Head of caudate nucleus (tissue), 42 donors: ENCODE measurements around the gene PLXNB3.
A peak's percentile ranks its signal among the peaks of the same experiment; 100 is the strongest.
"Not testable (repeated sequence)": the region's sequence is repeated elsewhere in the genome, so short reads cannot be mapped to it uniquely, and the experiment has no call there.

ENCODE experiments used
- DNase-seq, 42 donors: peaks; one replicate each; pipeline versions ENCODE4 v3.0.0 to v3.0.0-alpha.2; 2020 to 2021; ENCODE audit warnings: mixed read lengths in 7 of 42
- intact Hi-C: fragments of 100-400 bp; cut with DNase I; formaldehyde crosslinking; loops from one replicate; pipeline ENCODE4 v1.15.0; 2022

PLXNB3 gene

DNA sequence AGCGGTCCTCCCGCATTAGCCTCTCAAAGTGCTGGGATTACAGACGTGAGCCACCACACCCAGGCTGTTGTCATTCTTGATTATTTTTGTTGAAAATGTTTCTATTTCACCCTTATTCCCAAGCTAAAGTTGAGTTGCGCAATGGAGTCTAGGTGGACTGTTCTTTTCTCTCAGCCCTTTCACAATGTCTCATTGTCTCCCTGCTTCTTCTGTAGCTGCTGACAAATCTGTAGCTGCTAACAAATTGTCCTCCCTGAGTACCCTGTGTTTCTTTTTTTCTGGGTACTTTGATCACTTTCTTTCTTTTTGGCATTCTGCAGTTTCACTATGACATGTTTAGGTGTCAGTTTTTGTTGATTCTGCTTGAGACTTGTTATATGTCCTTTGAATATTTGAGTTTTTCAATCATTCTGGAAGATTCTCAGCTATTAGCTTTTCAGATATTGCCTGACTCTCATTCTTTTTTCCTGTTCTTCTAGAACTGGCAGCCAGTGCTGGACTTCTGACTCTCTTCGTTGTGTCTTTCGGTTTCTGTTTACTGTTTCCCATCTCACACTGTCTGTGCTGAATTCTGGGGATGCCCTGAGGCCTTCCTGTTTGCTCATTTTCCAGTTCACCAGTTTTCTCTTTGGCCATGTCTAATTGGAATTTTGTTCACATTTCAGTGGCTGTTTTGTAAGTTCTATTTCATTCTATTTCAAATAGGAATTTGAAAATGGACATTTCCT, 32.8 kb upstream of the PLXNB3 start:
- intact Hi-C loops, result no loop called here
- DNase-seq, result no peak

DNA sequence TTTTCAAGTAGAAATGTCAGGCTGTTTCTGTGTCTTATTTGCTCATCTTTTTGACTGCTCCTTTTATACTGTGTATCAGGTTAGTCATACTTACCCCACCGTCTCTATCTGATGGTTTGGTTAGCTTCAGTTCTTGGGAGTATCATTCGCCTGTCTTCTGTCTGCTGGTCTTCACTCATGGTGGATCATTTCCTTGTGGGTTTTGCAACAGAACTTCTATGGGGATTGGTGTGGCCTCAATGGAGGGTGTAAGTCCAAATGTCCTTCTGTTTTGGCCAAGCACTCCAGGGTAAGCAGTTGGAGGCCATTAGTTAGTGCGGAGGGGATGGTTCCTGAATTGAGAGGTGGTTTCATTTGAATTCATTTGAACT, 32.2 kb upstream of the PLXNB3 start:
- intact Hi-C loops, result no loop called here
- no peak for DNase-seq

GRCh38 chrX:153732401-153732800, 31.6 kb upstream of the PLXNB3 start:
- DNase-seq, result peak in 1 of 42 donors; percentile 39
- intact Hi-C loops, result no loop called here

GRCh38 chrX:153733651-153734240, 30.3 kb upstream of the PLXNB3 start:
- intact Hi-C loops, result no loop called here
- no peak for DNase-seq

DNA sequence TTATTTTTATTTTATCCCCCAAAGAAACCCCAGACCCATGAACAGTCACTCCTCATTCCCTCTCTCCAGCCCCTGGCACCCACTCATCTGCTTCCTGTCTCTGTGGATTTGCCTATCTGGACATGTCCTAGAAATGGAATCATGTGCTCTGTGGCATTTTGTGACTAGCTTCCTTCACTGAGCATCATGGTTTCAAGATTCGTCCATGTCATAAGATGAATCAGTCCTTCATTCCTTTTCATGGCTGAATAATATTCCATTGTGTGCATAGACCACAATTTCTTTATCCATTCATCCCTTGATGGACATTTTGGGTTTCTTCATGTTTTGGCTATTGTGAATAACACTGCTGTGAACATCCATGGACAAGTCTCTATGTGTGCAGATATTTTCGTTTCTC, 29.2 kb upstream of the PLXNB3 start:
- no peak for DNase-seq
- intact Hi-C loops, result no loop called here

- DNase-seq, result no peak
- intact Hi-C loops, result no loop called here
Measured at GRCh38 chrX:153735274-153735673, 28.8 kb upstream of the PLXNB3 start.

DNA sequence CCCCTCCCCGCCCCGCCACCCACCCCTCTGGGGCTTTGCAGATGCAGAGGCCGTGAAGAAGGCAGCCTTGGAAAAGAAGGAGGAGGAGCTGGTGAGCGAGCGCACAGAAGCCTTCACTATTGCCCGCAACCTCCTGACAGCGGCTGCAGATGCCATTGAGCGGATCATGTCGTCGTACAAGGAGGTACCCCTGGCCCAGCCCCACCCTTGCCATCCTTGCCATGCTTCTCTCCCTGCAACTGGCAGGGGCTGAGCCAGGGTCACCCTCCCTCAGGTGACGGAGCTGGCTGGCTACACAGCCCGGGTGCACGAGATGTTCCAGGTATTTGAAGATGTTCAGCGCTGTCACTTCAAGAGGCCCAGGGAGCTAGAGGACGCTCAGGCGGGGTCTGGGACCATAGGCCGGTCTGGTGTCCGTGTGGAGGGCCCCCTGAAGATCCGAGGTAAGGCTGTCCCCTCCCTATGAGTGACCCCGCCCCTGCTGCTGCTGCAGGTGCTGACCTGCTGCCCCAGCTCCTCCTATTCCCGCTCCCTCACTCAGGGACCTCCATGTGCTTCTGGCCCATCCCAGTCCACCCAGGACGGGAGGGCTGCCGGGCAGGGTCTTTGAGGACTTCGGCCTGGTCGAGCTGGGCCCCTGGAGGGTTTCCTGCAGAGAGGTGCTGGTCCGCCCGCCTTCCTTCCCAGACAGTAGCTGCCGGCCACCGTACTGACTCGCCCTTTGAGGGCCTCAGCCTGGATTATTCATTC, 27.8 kb upstream of the PLXNB3 start:
- intact Hi-C loops, result no loop called here
- peak in 15 of 42 donors; percentile 4 to 73 (median 38) for DNase-seq

GRCh38 chrX:153736871-153737441, 27.1 kb upstream of the PLXNB3 start:
- no peak for DNase-seq
- intact Hi-C loops, result no loop called here

DNA sequence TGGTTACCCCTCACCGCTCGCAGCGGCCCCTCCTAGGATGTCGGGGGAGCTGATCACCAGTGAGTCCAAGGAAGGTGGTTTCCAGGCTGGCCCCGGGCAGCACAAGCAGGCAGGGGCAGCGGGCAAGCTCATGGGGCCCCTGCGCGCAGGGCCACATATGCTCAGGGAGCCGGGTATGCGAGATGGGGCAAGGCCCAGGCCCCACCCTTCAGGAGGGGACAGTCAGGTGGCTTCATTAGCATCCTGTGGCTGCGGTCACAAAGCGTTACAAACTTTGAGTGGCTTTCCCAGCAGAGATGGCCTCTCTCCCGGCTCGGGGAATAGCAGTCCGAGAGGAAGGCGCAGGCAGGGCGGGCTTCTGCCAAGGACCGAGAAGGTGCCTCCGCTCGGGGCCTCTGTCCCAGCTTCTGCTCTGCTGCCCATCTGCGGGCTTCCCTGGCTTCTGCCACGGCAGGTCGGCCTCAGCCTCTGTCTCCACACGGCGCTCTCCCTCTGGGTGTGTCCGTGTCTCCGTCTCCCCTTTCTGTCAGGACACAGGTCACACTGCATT, 25.9 kb upstream of the PLXNB3 start:
- intact Hi-C loops, result no loop called here
- no peak for DNase-seq

- peak in 1 of 42 donors; percentile 31 for DNase-seq
- intact Hi-C loops, result no loop called here
Measured at GRCh38 chrX:153739754-153740486, 24.1 kb upstream of the PLXNB3 start.

- DNase-seq, result peak in 1 of 42 donors; percentile 23
- intact Hi-C loops, result no loop called here
Measured at GRCh38 chrX:153740631-153741222, 23.3 kb upstream of the PLXNB3 start.

DNA sequence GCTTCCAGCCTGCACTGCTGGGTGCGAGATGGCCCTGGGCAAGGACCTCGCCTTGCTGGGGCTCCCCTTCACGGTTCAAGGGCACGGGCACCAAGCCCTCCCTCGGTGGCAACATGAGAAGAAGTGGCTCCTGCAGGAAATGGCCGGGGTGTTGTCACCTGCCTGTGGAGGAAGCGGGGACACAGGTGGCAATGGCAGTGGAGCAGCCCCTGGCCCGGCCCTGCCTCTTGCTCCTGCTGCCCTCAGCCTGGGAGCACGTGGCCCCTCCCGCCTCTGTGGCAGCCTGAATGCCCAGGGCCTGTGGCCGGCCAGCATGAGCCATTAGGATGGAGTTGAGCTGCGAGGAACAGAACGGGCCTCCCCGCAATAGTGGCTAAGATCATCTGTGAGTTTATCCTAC, 22.6 kb upstream of the PLXNB3 start:
- intact Hi-C loops, result no loop called here
- DNase-seq, result peak in 1 of 42 donors; percentile 19

GRCh38 chrX:153742111-153742510, 21.9 kb upstream of the PLXNB3 start:
- intact Hi-C loops, result not testable (repeated sequence)

DNA sequence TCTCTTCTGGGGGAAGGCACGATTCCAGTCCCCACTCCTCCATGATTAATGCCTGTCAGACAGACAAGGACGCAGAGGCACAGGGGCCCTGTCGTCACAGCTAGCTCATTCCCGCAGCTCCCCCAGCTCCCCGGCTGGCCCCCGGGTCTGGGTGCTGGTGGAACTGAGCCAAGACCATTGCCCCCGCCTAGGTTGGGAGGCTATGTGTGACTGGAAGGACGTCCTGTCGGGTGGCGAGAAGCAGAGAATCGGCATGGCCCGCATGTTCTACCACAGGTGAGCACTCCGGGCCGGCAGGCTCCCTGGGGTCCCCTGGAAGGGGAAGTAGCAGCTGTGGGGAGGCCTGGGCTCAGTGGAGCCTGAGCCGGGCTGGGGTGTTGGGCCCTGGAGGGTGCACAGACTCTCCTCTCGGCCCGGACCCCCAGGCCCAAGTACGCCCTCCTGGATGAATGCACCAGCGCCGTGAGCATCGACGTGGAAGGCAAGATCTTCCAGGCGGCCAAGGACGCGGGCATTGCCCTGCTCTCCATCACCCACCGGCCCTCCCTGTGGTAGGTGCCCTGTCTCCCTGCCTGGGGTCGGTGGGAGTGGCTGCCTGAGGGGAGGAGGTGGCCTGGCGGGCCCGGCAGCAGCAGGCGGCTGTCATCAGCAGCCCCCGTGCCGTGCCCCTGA, 21.1 kb upstream of the PLXNB3 start:
- intact Hi-C loops, result not testable (repeated sequence)
- peak in 2 of 42 donors; percentile 8 to 19 for DNase-seq

More at GRCh38 chrX:153742111-153742510, 21.9 kb upstream of the PLXNB3 start:
- DNase-seq, result not testable (repeated sequence)

DNA sequence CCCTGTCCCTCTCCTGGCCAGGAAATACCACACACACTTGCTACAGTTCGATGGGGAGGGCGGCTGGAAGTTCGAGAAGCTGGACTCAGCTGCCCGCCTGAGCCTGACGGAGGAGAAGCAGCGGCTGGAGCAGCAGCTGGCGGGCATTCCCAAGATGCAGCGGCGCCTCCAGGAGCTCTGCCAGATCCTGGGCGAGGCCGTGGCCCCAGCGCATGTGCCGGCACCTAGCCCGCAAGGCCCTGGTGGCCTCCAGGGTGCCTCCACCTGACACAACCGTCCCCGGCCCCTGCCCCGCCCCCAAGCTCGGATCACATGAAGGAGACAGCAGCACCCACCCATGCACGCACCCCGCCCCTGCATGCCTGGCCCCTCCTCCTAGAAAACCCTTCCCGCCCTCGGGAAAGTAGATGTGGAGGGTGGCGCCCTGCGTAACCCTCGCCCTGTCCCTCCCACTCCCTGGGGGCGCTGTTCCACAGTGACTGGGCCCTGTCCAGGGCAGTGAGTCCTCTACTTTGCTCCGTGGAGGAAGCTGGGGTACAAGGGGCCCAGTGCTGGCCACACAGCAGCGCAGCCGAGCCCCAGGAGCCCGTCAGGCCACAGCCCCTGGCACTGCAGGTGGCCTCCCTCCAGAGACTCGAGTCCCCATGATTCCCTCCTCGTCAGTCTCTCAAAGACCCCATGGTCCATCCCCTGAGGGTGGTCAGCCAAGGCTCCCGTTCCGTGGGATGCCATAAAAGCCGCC, 20.4 kb upstream of the PLXNB3 start:
- DNase-seq, result peak in 3 of 42 donors; percentile 18 to 38 (median 31)
- intact Hi-C loops, result not testable (repeated sequence)

- intact Hi-C loops, result no loop called here
- peak in 14 of 42 donors; percentile 19 to 61 (median 40) for DNase-seq
Measured at GRCh38 chrX:153744210-153745066, 19.6 kb upstream of the PLXNB3 start.
